HepG2 (cell line): ENCODE data around the gene ZACN. TPM values are rescaled to one million over a fixed set of nuclear protein-coding genes. Genes with fewer than 3 reads are reported as not detected.

Experiments used
- ATF2 ChIP-seq: sonication (generic); formaldehyde crosslinking; IDR thresholded peaks from 2 replicates; pipeline ENCODE4 v1.4.0; 2020; ENCODE audit warnings: missing genetic modification reagents
- ETS1 ChIP-seq: sonication (generic); formaldehyde crosslinking; IDR thresholded peaks from 2 replicates; pipeline ENCODE4 v1.4.0; 2020; ENCODE audit warnings: missing genetic modification reagents
- GZF1 ChIP-seq: sonication (generic); formaldehyde crosslinking; IDR thresholded peaks from 2 replicates; pipeline ENCODE4 v1.5.1; 2020; ENCODE audit warnings: mild to moderate bottlenecking, missing genetic modification reagents
- HDAC1 ChIP-seq: sonication (generic); formaldehyde crosslinking; IDR thresholded peaks from 2 replicates; pipeline ENCODE4 v1.5.1; 2020; ENCODE audit warnings: mild to moderate bottlenecking, missing genetic modification reagents
- HIVEP1 ChIP-seq: sonication (generic); formaldehyde crosslinking; IDR thresholded peaks from 2 replicates; pipeline ENCODE4 v1.4.0; 2020; ENCODE audit warnings: mild to moderate bottlenecking, missing genetic modification reagents
- HNRNPL ChIP-seq: fragments of 200-400 bp; formaldehyde crosslinking; IDR thresholded peaks from 2 replicates; pipeline ENCODE4 v1.6.1; 2017; ENCODE audit warnings: mild to moderate bottlenecking, low read depth, low read length
- NONO ChIP-seq, 2 experiments: fragments of 450-650 bp in 1 of 2; sonication (generic) in 1 of 2; formaldehyde crosslinking in 1 of 2; IDR thresholded peaks in 1 of 2; conservative IDR thresholded peaks in 1 of 2; 2 replicates each; pipeline versions ENCODE4 v1.6.1 to v1.8.0; 2017 to 2022; ENCODE audit warnings: mild to moderate bottlenecking in 1 of 2, missing genetic modification reagents in 1 of 2, moderate library complexity in 1 of 2
- RBFOX2 ChIP-seq: fragments of 200-400 bp; formaldehyde crosslinking; IDR thresholded peaks from 2 replicates; pipeline ENCODE4 v1.6.1; 2017; ENCODE audit warnings: low read depth, mild to moderate bottlenecking, low read length
- ZFY ChIP-seq: sonication (generic); formaldehyde crosslinking; IDR thresholded peaks from 2 replicates; pipeline ENCODE4 v1.4.0; 2020; ENCODE audit warnings: missing genetic modification reagents
- ZNF232 ChIP-seq: sonication (generic); formaldehyde crosslinking; IDR thresholded peaks from 2 replicates; pipeline ENCODE4 v1.4.0; 2020; ENCODE audit warnings: missing genetic modification reagents, borderline replicate concordance
- ZNF253 ChIP-seq: sonication (generic); formaldehyde crosslinking; IDR thresholded peaks from 2 replicates; pipeline ENCODE4 v1.8.0; 2022; ENCODE audit warnings: mild to moderate bottlenecking, missing genetic modification reagents, borderline replicate concordance
- ZNF430 ChIP-seq: sonication (generic); formaldehyde crosslinking; IDR thresholded peaks from 2 replicates; pipeline ENCODE4 v1.9.0; 2021; ENCODE audit warnings: mild to moderate bottlenecking, missing genetic modification reagents
- ZNF607 ChIP-seq: sonication (generic); formaldehyde crosslinking; IDR thresholded peaks from 2 replicates; pipeline ENCODE4 v1.5.1; 2020; ENCODE audit warnings: missing genetic modification reagents, mild to moderate bottlenecking, borderline replicate concordance
- ZNF616 ChIP-seq: sonication (generic); formaldehyde crosslinking; IDR thresholded peaks from 2 replicates; pipeline ENCODE4 v1.5.0; 2020; ENCODE audit warnings: low read depth, mild to moderate bottlenecking, missing genetic modification reagents
- ZNF777 ChIP-seq: sonication (generic); formaldehyde crosslinking; IDR thresholded peaks from 2 replicates; pipeline ENCODE4 v1.4.0; 2020; ENCODE audit warnings: missing genetic modification reagents
- polyA plus RNA-seq, 8 experiments: library from polyadenylated mRNA; depleted of rRNA in 3 of 8; stranded (reverse) in 7 of 8; unstranded in 1 of 8; fragments of >200 nt; fragmentation: Illumina TruSeq in 4 of 8; extraction: Trizol in 4 of 8; gene quantifications; 2 replicates each; pipeline versions ENCODE4 v1.2.1 to v1.2.3, GENCODE V29; 2011 to 2016; ENCODE audit warnings: low read depth in 4 of 8, missing spikeins in 1 of 8, mixed read lengths in 1 of 8; ENCODE audit not compliant: insufficient read depth in 1 of 8
- total RNA-seq, 5 experiments: library from RNA; depleted of rRNA; stranded (reverse); fragments of >200 nt; fragmentation: Illumina TruSeq; extraction: Trizol; gene quantifications; 2 replicates each; pipeline ENCODE4 v1.2.3, GENCODE V29; 2016; ENCODE audit warnings: low read depth in 1 of 5
- TF ChIP-seq, protein P1 (sequence below): sonication (generic); formaldehyde crosslinking; IDR thresholded peaks from 2 replicates; pipeline ENCODE4 v1.4.0; 2020; ENCODE audit warnings: missing genetic modification reagents
- TF ChIP-seq, protein P2 (sequence below): sonication (generic); formaldehyde crosslinking; IDR thresholded peaks from 2 replicates; pipeline ENCODE4 v1.5.0; 2020; ENCODE audit warnings: mild to moderate bottlenecking, missing genetic modification reagents, borderline replicate concordance

ZACN gene
- total and polyA plus RNA-seq, 2 of the 13 experiments (the other 11 are each of a cell fraction or from before 2014, with no cell fraction given) = 0.11 to 0.15 TPM

DNA sequence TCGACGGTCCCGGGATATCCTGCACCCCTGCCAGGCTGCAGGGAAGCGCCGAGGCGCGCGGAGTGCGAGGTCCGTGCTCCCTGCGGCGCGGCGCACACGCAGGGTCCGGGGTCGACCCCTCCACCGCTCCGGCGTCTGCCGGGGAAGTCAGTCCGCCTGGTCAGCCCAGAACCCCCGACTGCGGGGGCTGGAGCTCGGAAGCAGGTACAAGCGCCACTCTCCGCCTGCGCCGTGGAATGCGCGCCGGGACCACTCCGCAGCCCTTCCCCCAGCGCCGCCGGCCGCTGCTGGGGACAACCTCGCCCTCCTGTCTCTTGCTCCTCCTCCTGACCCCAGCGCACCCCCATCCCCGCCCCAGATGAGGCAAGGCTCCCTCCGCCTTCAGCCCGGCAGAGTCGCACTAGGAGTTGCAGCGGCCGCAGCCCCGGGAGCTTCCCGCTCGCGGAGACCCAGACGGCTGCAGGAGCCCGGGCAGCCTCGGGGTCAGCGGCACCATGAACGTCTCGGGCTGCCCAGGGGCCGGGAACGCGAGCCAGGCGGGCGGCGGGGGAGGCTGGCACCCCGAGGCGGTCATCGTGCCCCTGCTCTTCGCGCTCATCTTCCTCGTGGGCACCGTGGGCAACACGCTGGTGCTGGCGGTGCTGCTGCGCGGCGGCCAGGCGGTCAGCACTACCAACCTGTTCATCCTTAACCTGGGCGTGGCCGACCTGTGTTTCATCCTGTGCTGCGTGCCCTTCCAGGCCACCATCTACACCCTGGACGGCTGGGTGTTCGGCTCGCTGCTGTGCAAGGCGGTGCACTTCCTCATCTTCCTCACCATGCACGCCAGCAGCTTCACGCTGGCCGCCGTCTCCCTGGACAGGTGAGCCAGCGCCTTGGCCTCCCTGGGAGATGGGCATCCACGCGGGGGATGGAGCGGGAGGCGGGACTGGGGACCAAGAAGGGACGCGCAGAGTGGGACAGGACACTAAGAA is 4.3 kb upstream of the ZACN start, which contains the start of gene GALR2 (continued):
- TF ChIP-seq ZNF253 (CRISPR knock-in tag) (no peak), ZNF430 (CRISPR knock-in tag) (peak; percentile 49; the same call in 1 of the 2 replicates), ZFY (peak; percentile 4; the same call in 1 of the 2 replicates), NONO (IDR thresholded peaks at IDR 0.05) (no peak), NONO (CRISPR knock-in tag; conservative IDR thresholded peaks at IDR 0.05) (0 out of 2 replicates have a peak, but pooled peaks have one; percentile 33), GZF1 (CRISPR knock-in tag) (peak; percentile 9; the same call in 1 of the 2 replicates), HNRNPL (0 out of 2 replicates have a peak, but pooled peaks have one; percentile 28), ZNF616 (peak; percentile 57), ATF2 (CRISPR knock-in tag) (no peak), ZNF607 (CRISPR knock-in tag) (no peak), ZNF777 (CRISPR knock-in tag) (peak; percentile 94), HIVEP1 (peak; percentile 25; the same call in 1 of the 2 replicates), RBFOX2 (0 out of 2 replicates have a peak, but pooled peaks have one; percentile 30), HDAC1 (CRISPR knock-in tag) (peak; percentile 36), ZNF232 (CRISPR knock-in tag) (0 out of 2 replicates have a peak, but pooled peaks have one; percentile 39), ETS1 (CRISPR knock-in tag) (0 out of 2 replicates have a peak, but pooled peaks have one; percentile 41)
- TF ChIP-seq, protein P1, sequence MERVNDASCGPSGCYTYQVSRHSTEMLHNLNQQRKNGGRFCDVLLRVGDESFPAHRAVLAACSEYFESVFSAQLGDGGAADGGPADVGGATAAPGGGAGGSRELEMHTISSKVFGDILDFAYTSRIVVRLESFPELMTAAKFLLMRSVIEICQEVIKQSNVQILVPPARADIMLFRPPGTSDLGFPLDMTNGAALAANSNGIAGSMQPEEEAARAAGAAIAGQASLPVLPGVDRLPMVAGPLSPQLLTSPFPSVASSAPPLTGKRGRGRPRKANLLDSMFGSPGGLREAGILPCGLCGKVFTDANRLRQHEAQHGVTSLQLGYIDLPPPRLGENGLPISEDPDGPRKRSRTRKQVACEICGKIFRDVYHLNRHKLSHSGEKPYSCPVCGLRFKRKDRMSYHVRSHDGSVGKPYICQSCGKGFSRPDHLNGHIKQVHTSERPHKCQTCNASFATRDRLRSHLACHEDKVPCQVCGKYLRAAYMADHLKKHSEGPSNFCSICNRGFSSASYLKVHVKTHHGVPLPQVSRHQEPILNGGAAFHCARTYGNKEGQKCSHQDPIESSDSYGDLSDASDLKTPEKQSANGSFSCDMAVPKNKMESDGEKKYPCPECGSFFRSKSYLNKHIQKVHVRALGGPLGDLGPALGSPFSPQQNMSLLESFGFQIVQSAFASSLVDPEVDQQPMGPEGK (CRISPR knock-in tag) = peak; percentile 18; the same call in 1 of the 2 replicates
- TF ChIP-seq, protein P2, sequence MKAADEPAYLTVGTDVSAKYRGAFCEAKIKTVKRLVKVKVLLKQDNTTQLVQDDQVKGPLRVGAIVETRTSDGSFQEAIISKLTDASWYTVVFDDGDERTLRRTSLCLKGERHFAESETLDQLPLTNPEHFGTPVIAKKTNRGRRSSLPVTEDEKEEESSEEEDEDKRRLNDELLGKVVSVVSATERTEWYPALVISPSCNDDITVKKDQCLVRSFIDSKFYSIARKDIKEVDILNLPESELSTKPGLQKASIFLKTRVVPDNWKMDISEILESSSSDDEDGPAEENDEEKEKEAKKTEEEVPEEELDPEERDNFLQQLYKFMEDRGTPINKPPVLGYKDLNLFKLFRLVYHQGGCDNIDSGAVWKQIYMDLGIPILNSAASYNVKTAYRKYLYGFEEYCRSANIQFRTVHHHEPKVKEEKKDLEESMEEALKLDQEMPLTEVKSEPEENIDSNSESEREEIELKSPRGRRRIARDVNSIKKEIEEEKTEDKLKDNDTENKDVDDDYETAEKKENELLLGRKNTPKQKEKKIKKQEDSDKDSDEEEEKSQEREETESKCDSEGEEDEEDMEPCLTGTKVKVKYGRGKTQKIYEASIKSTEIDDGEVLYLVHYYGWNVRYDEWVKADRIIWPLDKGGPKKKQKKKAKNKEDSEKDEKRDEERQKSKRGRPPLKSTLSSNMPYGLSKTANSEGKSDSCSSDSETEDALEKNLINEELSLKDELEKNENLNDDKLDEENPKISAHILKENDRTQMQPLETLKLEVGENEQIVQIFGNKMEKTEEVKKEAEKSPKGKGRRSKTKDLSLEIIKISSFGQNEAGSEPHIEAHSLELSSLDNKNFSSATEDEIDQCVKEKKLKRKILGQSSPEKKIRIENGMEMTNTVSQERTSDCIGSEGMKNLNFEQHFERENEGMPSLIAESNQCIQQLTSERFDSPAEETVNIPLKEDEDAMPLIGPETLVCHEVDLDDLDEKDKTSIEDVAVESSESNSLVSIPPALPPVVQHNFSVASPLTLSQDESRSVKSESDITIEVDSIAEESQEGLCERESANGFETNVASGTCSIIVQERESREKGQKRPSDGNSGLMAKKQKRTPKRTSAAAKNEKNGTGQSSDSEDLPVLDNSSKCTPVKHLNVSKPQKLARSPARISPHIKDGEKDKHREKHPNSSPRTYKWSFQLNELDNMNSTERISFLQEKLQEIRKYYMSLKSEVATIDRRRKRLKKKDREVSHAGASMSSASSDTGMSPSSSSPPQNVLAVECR = peak; percentile 39; the same call in 1 of the 2 replicates
